Sigmoid colon (tissue), 7 donors: ENCODE measurements around the gene CDC37L1. TPM values are rescaled to one million over a fixed set of nuclear protein-coding genes. Genes with fewer than 3 reads are reported as not detected.

Source experiments
- DNase-seq: peaks from one replicate; pipeline ENCODE4 v3.0.0-alpha.2; 2019
- H3K27ac ChIP-seq, 4 donors: fragments of 200-600 bp; sonication (generic); one replicate each; pipeline ENCODE4 v1.5.1; 2016 to 2019; ENCODE audit warnings: mild to moderate bottlenecking in 1 of 4
- H3K27me3 ChIP-seq, 3 donors: fragments of 200-600 bp; sonication (generic); one replicate each; pipeline ENCODE4 v1.5.1; 2019; ENCODE audit warnings: mild to moderate bottlenecking in 1 of 3
- H3K36me3 ChIP-seq, 4 donors: fragments of 200-600 bp; sonication (generic); one replicate each; pipeline ENCODE4 v1.5.1; 2016 to 2019
- H3K4me1 ChIP-seq, 4 donors: fragments of 200-600 bp; sonication (generic); one replicate each; pipeline ENCODE4 v1.5.1; 2017 to 2019
- H3K4me3 ChIP-seq, 4 donors: fragments of 200-600 bp; sonication (generic); one replicate each; pipeline ENCODE4 v1.5.1; 2017 to 2019; ENCODE audit warnings: mild to moderate bottlenecking in 2 of 4, moderate library complexity in 1 of 4
- H3K9me3 ChIP-seq, 4 donors: fragments of 200-600 bp in 3 of 4; sonication (generic) in 3 of 4; one replicate each; pipeline versions ENCODE4 v1.5.1 to v1.6.1; 2013 to 2019
- EP300 ChIP-seq, 4 donors: sonication (generic); formaldehyde crosslinking; IDR thresholded peaks; one replicate each; pipeline ENCODE4 v1.6.1; 2017; ENCODE audit warnings: antibody characterized with exemption in 4 of 4
- POLR2A ChIP-seq, 2 donors: fragments of 450-650 bp; IDR thresholded peaks; one replicate each; pipeline ENCODE4 v1.6.1; 2016; ENCODE audit warnings: antibody characterized with exemption in 2 of 2, mild to moderate bottlenecking in 2 of 2, moderate library complexity in 2 of 2
- POLR2AphosphoS5 ChIP-seq, 4 donors: sonication (generic); formaldehyde crosslinking; IDR thresholded peaks; one replicate each; pipeline ENCODE4 v1.6.1; 2017; ENCODE audit warnings: antibody characterized with exemption in 4 of 4
- WGBS, 2 donors: extraction: QIAGEN DNeasy Blood & Tissue Kit; methylation state at CpG; one replicate each; pipeline ENCODE4 v1.1.7; 2013; 5-methylcytosine and 5-hydroxymethylcytosine counted together
- intact Hi-C: fragments of 100-400 bp; cut with DNase I; formaldehyde crosslinking; loops from one replicate; pipeline ENCODE4 v1.15.1; 2023
- polyA plus RNA-seq, 3 donors: library from polyadenylated mRNA; stranded (reverse); fragments of 200-250 nt; gene quantifications; one replicate each; pipeline ENCODE4 v1.2.3, GENCODE V29; 2013
- total RNA-seq, 4 donors: library from RNA; depleted of rRNA; stranded (reverse); fragments of >200 nt; gene quantifications; one replicate each; pipeline ENCODE4 v1.1.0, GENCODE V29; 2016
- TF ChIP-seq, protein P1 (sequence below), 4 experiments: fragments of 450-650 bp in 3 of 4; fragments of 200-600 bp in 1 of 4; IDR thresholded peaks; one replicate each; pipeline ENCODE4 v1.5.1; 2016 to 2019; ENCODE audit warnings: antibody characterized with exemption in 4 of 4, mild to moderate bottlenecking in 3 of 4, moderate library complexity in 2 of 4
- donor health status: healthy with polysubstance abuse.
- donor health status: Bipolar disorder and iron deficiency.
- donor health status: healthy.

CDC37L1 gene
- total RNA-seq = 10 to 100 TPM; 30.7 to 40.6 (median 33.3) TPM
- polyA plus RNA-seq = 10 to 100 TPM in 1 of 3 donors, 1 to 10 TPM in 2; 8.4 to 11.6 (median 9.9) TPM

- WGBS, 2 donors = 0% methylated on average over 66 of the region's 66 CpGs
These were observed at the start of gene CDC37L1 for GRCh38 chr9:4679268-4680172. CDC37L1 (plus strand) TSS chr9:4679569; CDS start chr9:4679768, 199 bp downstream.

GRCh38 chr9:4630836-4631235, 48.5 kb upstream of the CDC37L1 start:
- no peaks in the 10 kb centered on the region for H3K36me3 ChIP-seq
- DNase-seq = no peak
- TF ChIP-seq POLR2A (IDR thresholded peaks at IDR 0.05) (no peak), POLR2AphosphoS5 (IDR thresholded peaks at IDR 0.05) (no peak), EP300 (IDR thresholded peaks at IDR 0.05) (no peak)
- TF ChIP-seq, protein P1, sequence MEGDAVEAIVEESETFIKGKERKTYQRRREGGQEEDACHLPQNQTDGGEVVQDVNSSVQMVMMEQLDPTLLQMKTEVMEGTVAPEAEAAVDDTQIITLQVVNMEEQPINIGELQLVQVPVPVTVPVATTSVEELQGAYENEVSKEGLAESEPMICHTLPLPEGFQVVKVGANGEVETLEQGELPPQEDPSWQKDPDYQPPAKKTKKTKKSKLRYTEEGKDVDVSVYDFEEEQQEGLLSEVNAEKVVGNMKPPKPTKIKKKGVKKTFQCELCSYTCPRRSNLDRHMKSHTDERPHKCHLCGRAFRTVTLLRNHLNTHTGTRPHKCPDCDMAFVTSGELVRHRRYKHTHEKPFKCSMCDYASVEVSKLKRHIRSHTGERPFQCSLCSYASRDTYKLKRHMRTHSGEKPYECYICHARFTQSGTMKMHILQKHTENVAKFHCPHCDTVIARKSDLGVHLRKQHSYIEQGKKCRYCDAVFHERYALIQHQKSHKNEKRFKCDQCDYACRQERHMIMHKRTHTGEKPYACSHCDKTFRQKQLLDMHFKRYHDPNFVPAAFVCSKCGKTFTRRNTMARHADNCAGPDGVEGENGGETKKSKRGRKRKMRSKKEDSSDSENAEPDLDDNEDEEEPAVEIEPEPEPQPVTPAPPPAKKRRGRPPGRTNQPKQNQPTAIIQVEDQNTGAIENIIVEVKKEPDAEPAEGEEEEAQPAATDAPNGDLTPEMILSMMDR (IDR thresholded peaks at IDR 0.05) = no peak
- no peaks in the 10 kb centered on the region for H3K9me3 ChIP-seq
- H3K4me1 ChIP-seq = no peaks in the 10 kb centered on the region
- 46 to 67% methylated on average over 2 of the region's 2 CpGs for WGBS, 2 donors
- no peak overlapping the region for H3K4me3 ChIP-seq
- intact Hi-C loops = no loop called here
- no peak overlapping the region for H3K27ac ChIP-seq
- no peaks in the 10 kb centered on the region for H3K27me3 ChIP-seq

More at GRCh38 chr9:4679268-4680172, at the start of gene CDC37L1:
- Histone ChIP-seq H3K4me3 (peak within 1 kb of the TSS; percentile 69 to 96 (median 82)), H3K27me3 (no peaks in the 10 kb centered on the region), H3K27ac (peak within 1 kb of the TSS; percentile 93 to 99 (median 98)), H3K36me3 (no peaks in the 10 kb centered on the region), H3K4me1 (peaks cover 0 to 40% (median 21%) of the 10 kb centered on the region in 4 donors), H3K9me3 (no peaks in the 10 kb centered on the region)
- TF ChIP-seq POLR2AphosphoS5 (IDR thresholded peaks at IDR 0.05) (peak; percentile 98 to 99 (median 98)), EP300 (IDR thresholded peaks at IDR 0.05) (peak in 2 of 4 donors; percentile 34 to 64), POLR2A (IDR thresholded peaks at IDR 0.05) (peak; percentile 95 to 96)
- TF ChIP-seq, protein P1 (IDR thresholded peaks at IDR 0.05) = peak; percentile 70 to 82 (median 76)
- intact Hi-C loops = loop anchor here (1.0 to 10.0 kb wide), 6 partner anchors 17 to 948 kb away; partner anchors contain the start of genes JAK2, PLPP6, RCL1 and RIC1
- peak; percentile 99 for DNase-seq

DNA sequence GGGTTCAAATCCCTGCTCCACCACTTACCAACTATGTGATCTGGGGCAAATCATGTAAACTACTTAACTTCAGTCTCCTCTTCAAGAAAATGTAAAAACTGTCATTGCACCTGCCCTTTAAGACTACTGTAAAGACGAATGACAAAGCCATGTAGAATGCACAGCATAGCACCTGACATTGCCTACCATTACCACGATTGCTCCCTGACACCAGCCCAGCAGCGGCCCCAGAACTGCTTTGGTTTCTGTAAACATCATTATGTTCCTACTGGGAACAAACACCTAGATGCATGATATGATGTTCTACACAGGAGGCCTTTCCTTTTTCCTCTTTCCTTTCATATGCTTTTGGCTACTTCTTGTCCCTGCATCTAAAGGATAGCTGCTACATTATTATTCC, 40.4 kb upstream of the CDC37L1 start:
- no peaks in the 10 kb centered on the region for H3K36me3 ChIP-seq
- no peaks in the 10 kb centered on the region for H3K27me3 ChIP-seq
- H3K4me1 ChIP-seq = no peaks in the 10 kb centered on the region
- TF ChIP-seq POLR2AphosphoS5 (IDR thresholded peaks at IDR 0.05) (no peak), EP300 (IDR thresholded peaks at IDR 0.05) (no peak), POLR2A (IDR thresholded peaks at IDR 0.05) (no peak)
- TF ChIP-seq, protein P1 (IDR thresholded peaks at IDR 0.05) = no peak
- no peak overlapping the region for H3K4me3 ChIP-seq
- intact Hi-C loops = loop anchor here (1.0 kb wide), 1 partner anchor 255 kb away; no protein-coding TSS in a partner anchor
- H3K27ac ChIP-seq = no peak overlapping the region
- no peaks in the 10 kb centered on the region for H3K9me3 ChIP-seq
- 81 to 89% methylated on average over 3 of the region's 3 CpGs for WGBS, 2 donors
- no peak for DNase-seq

DNA sequence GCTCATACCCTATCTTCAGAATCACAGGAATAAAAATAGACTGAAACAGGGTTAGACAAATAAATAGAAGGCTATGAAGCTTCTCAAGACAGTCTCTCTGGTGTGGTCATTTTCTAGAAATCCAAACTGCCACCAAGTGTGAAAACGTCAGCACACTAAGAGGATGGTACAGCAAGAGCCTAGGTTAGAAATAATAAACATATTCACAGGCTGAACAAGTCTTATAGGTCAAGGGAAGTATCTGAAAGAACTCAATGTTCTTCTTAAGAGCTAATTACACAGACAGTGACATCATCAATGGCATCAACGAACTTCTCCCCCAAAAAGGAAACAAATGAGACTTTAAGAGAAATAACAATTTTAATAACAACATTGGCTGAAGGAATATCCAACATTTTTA, 39.9 kb upstream of the CDC37L1 start:
- no peak overlapping the region for H3K27ac ChIP-seq
- no peaks in the 10 kb centered on the region for H3K9me3 ChIP-seq
- no peaks in the 10 kb centered on the region for H3K4me1 ChIP-seq
- H3K27me3 ChIP-seq = no peaks in the 10 kb centered on the region
- WGBS, 2 donors = 59% methylated on average over 2 of the region's 2 CpGs
- intact Hi-C loops = loop anchor here (1.0 kb wide), 1 partner anchor 255 kb away; no protein-coding TSS in a partner anchor
- TF ChIP-seq POLR2A (IDR thresholded peaks at IDR 0.05) (no peak), POLR2AphosphoS5 (IDR thresholded peaks at IDR 0.05) (no peak), EP300 (IDR thresholded peaks at IDR 0.05) (no peak)
- TF ChIP-seq, protein P1 (IDR thresholded peaks at IDR 0.05) = no peak
- no peaks in the 10 kb centered on the region for H3K36me3 ChIP-seq
- DNase-seq = no peak
- H3K4me3 ChIP-seq = no peak overlapping the region
